Fibroblast of lung (primary cell): Measurements from ENCODE around the gene SBF2. TPM values are rescaled to one million over a fixed set of nuclear protein-coding genes. Genes with fewer than 3 reads are reported as not detected.

Source experiments
- DNase-seq, 2 donors: peaks; one replicate each; pipeline versions ENCODE4 v3.0.0 to v3.0.0-alpha.2; 2010; ENCODE audit warnings: low read depth in 2 of 2
- H2AFZ ChIP-seq: 2 replicates; pipeline ENCODE4 v1.5.1; 2012; ENCODE audit warnings: low read length, control low read depth, inconsistent platforms
- H3K27ac ChIP-seq: 2 replicates; pipeline ENCODE4 v1.5.1; 2011; ENCODE audit warnings: low read length, control low read depth; ENCODE audit not compliant: insufficient read depth
- H3K27me3 ChIP-seq: 2 replicates; pipeline ENCODE4 v1.5.1; 2011; ENCODE audit warnings: mild to moderate bottlenecking, low read length; ENCODE audit not compliant: control insufficient read depth, insufficient read depth
- H3K36me3 ChIP-seq: 2 replicates; pipeline ENCODE4 v1.5.1; 2011; ENCODE audit warnings: low read length; ENCODE audit not compliant: control insufficient read depth, insufficient read depth
- H3K4me1 ChIP-seq: 2 replicates; pipeline ENCODE4 v1.5.1; 2011; ENCODE audit warnings: low read length; ENCODE audit not compliant: control insufficient read depth, insufficient read depth; ENCODE audit errors: extremely low read depth
- H3K4me2 ChIP-seq: 2 replicates; pipeline ENCODE4 v1.5.1; 2011; ENCODE audit warnings: low read length, control low read depth; ENCODE audit not compliant: insufficient read depth; ENCODE audit errors: extremely low read depth
- H3K4me3 ChIP-seq, 4 experiments: fragments of 200-600 bp in 1 of 4; sonication (generic) in 1 of 4; replicated peaks in 1 of 4; 2 replicates each; pipeline ENCODE4 v1.5.1; 2011 to 2016; ENCODE audit warnings: low read length in 4 of 4, low read depth in 3 of 4, mild to moderate bottlenecking in 3 of 4, control low read depth in 2 of 4, inconsistent platforms in 1 of 4, mixed read lengths in 1 of 4; ENCODE audit not compliant: insufficient read depth in 1 of 4; ENCODE audit errors: control extremely low read depth in 1 of 4
- H3K79me2 ChIP-seq: 2 replicates; pipeline ENCODE4 v1.5.1; 2012; ENCODE audit warnings: mild to moderate bottlenecking, low read length, inconsistent platforms; ENCODE audit not compliant: control insufficient read depth, insufficient read depth
- H3K9ac ChIP-seq: 2 replicates; pipeline ENCODE4 v1.5.1; 2011; ENCODE audit warnings: mild to moderate bottlenecking, low read length, control low read depth; ENCODE audit not compliant: insufficient read depth
- H3K9me3 ChIP-seq: 2 replicates; pipeline ENCODE4 v1.5.1; 2012; ENCODE audit warnings: low read depth, low read length; ENCODE audit not compliant: control insufficient read depth, insufficient read depth
- H4K20me1 ChIP-seq: 2 replicates; pipeline ENCODE4 v1.5.1; 2011; ENCODE audit warnings: low read length; ENCODE audit not compliant: control insufficient read depth, insufficient read depth; ENCODE audit errors: extremely low read depth
- EZH2 ChIP-seq: IDR thresholded peaks from 2 replicates; pipeline ENCODE4 v1.5.1; 2012; ENCODE audit warnings: low read length, control low read depth, mild to moderate bottlenecking; ENCODE audit errors: missing control alignments
- polyA plus RNA-seq, 2 donors: library from polyadenylated mRNA; depleted of rRNA in 1 of 2; stranded (reverse) in 1 of 2; unstranded in 1 of 2; fragments of >200 nt; gene quantifications; 2 replicates each; pipeline ENCODE4 v1.2.1, GENCODE V29; 2011 to 2012; ENCODE audit warnings: missing spikeins in 1 of 2
- total RNA-seq: library from RNA; depleted of rRNA; stranded (reverse); fragments of >200 nt; gene quantifications from 2 replicates; pipeline ENCODE4 v1.2.1, GENCODE V29; 2014
- TF ChIP-seq, protein P1 (sequence below), 2 donors: IDR thresholded peaks in 1 of 2; conservative IDR thresholded peaks in 1 of 2; 1 replicate in 1 of 2; 2 replicates in 1 of 2; pipeline ENCODE4 v1.5.1; 2011 to 2012; ENCODE audit warnings: low read length in 2 of 2, control low read depth in 1 of 2, inconsistent platforms in 1 of 2, low read depth in 1 of 2, mild to moderate bottlenecking in 1 of 2

SBF2 gene
- total and polyA plus RNA-seq, 2 donors (not counting 1 experiment from before 2014, with no cell fraction given) = 69.4 to 95.9 TPM

DNA sequence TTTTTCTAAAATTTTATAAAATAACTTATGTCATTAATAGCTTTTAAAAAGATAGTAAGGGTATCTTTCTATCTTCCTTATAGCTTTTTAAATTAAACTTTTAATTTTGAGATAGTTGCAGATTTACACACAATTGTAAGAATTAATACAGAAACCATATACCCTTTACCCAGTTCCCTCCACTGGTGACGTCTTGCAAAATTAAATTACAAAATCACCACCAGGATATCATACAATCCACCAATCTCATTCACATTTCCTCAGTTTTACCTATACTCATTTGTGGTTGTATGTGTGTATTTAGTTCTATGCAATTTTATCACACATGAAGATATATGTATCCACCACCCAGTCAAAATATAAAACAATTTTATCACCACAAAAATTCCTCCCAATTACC lies 10.0 kb downstream of the SBF2 start:
- no peak overlapping the region for H3K4me2 ChIP-seq
- DNase-seq = no peak
- H3K27me3 ChIP-seq = no peaks in the 10 kb centered on the region
- H3K27ac ChIP-seq = no peak overlapping the region
- no peak overlapping the region for H3K4me3 ChIP-seq
- H3K36me3 ChIP-seq = no peaks in the 10 kb centered on the region
- no peaks in the 10 kb centered on the region for H4K20me1 ChIP-seq
- H3K4me1 ChIP-seq = peaks cover 3% of the 10 kb centered on the region
- no peak overlapping the region for H3K9ac ChIP-seq
- no peak overlapping the region for H2AFZ ChIP-seq
- peaks cover 59% of the 10 kb centered on the region for H3K79me2 ChIP-seq
- TF ChIP-seq, protein P1, sequence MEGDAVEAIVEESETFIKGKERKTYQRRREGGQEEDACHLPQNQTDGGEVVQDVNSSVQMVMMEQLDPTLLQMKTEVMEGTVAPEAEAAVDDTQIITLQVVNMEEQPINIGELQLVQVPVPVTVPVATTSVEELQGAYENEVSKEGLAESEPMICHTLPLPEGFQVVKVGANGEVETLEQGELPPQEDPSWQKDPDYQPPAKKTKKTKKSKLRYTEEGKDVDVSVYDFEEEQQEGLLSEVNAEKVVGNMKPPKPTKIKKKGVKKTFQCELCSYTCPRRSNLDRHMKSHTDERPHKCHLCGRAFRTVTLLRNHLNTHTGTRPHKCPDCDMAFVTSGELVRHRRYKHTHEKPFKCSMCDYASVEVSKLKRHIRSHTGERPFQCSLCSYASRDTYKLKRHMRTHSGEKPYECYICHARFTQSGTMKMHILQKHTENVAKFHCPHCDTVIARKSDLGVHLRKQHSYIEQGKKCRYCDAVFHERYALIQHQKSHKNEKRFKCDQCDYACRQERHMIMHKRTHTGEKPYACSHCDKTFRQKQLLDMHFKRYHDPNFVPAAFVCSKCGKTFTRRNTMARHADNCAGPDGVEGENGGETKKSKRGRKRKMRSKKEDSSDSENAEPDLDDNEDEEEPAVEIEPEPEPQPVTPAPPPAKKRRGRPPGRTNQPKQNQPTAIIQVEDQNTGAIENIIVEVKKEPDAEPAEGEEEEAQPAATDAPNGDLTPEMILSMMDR (conservative IDR thresholded peaks at IDR 0.05 in 1 of 2, IDR thresholded peaks at IDR 0.05 in 1 of 2; ENCODE audit: low read depth in 1 of 2, low read length in 2 of 2) = no peak
- TF ChIP-seq EZH2 = no peak
- no peaks in the 10 kb centered on the region for H3K9me3 ChIP-seq

DNA sequence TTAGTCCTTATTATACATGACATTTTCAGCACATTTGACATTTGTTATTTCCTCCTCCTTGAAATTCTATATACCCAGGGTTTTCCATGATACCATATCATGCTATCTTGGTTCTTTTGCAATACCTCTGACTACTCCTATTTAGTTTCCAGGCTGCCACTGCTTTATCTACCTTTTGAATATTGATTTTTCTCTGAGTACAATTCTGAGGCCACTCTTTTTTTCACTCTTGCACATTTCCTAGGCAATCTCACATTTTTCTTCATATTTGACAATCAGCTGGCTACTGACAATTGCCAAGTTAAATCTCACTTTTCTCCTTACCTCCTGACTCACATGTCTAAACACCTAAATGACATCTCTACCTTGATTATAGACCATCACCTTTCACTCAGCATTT lies 11.9 kb downstream of the SBF2 start:
- DNase-seq = no peak
- TF ChIP-seq, protein P1 (conservative IDR thresholded peaks at IDR 0.05 in 1 of 2, IDR thresholded peaks at IDR 0.05 in 1 of 2; ENCODE audit: low read depth in 1 of 2, low read length in 2 of 2) = no peak
- no peak for TF ChIP-seq EZH2
- H3K27me3 ChIP-seq = no peaks in the 10 kb centered on the region
- no peak overlapping the region for H3K9ac ChIP-seq
- H4K20me1 ChIP-seq = no peaks in the 10 kb centered on the region
- no peaks in the 10 kb centered on the region for H3K9me3 ChIP-seq
- H3K4me3 ChIP-seq = no peak overlapping the region
- no peaks in the 10 kb centered on the region for H3K36me3 ChIP-seq
- no peak overlapping the region for H3K4me2 ChIP-seq
- no peak overlapping the region for H2AFZ ChIP-seq
- H3K27ac ChIP-seq = no peak overlapping the region
- peaks cover 2% of the 10 kb centered on the region for H3K4me1 ChIP-seq
- peaks cover 44% of the 10 kb centered on the region for H3K79me2 ChIP-seq

DNA sequence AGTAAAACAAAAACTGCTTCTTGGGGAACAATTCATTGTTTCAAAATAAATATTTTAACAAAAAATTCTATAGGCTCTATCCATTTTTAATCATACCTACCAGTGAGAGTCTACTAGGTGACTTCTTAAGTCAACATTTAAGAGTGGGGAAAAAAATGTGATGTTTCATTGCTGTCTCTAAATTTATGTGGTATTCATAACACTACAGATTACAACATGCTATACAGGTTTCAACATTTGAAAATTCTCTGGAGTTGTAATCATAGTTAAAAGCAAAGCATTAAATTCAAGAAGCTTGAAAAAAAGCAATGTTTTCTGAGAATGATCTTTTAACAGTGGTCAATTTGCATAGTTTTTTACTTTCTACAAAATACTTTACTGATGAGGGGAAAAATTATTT lies 18.3 kb downstream of the SBF2 start:
- TF ChIP-seq, protein P1 (conservative IDR thresholded peaks at IDR 0.05 in 1 of 2, IDR thresholded peaks at IDR 0.05 in 1 of 2; ENCODE audit: low read depth in 1 of 2, low read length in 2 of 2) = no peak
- TF ChIP-seq EZH2 = no peak
- Histone ChIP-seq H3K4me3 (no peak overlapping the region), H2AFZ (no peak overlapping the region), H4K20me1 (no peaks in the 10 kb centered on the region), H3K4me2 (no peak overlapping the region), H3K36me3 (no peaks in the 10 kb centered on the region), H3K27ac (no peak overlapping the region), H3K9ac (no peak overlapping the region), H3K9me3 (no peaks in the 10 kb centered on the region), H3K79me2 (peaks cover 12% of the 10 kb centered on the region), H3K27me3 (no peaks in the 10 kb centered on the region), H3K4me1 (no peaks in the 10 kb centered on the region)
- DNase-seq = no peak
